HCT116 (cell line): ENCODE measurements around the gene ATP13A5. TPM values are rescaled to one million over a fixed set of nuclear protein-coding genes. Genes with fewer than 3 reads are reported as not detected.

Experiments used
- ATAC-seq: fragments of 200-7000 bp; cut with Tn5 transposase; 2 replicates; pipeline ENCODE4 v1.9.1; 2020; ENCODE audit warnings: mild to moderate bottlenecking, moderate library complexity
- BruUV-seq: library from RNA; stranded (reverse); fragments of 400-500 nt; replicated peaks from 2 replicates; lab custom pipeline; 2021; lab: Mats Ljungman, UMichigan
- CTCF ChIA-PET: fragments of 300-600 bp; sonication (Branson Sonifier 250); formaldehyde crosslinking; loops from one replicate; lab custom pipeline; 2021; ENCODE audit warnings: antibody characterized with exemption; lab: Charles Lee
- POLR2A ChIA-PET: fragments of 300-600, 350-600 bp; sonication (Branson Sonifier 250); formaldehyde crosslinking; loops from one replicate; lab custom pipeline; 2021; ENCODE audit warnings: antibody characterized with exemption; lab: Charles Lee
- RAD21 ChIA-PET, 2 experiments: fragments of 300-600 bp; sonication (Branson Sonifier 250); formaldehyde crosslinking; loops; one replicate each; lab custom pipeline; 2023; ENCODE audit warnings: low total read pairs in 2 of 2; ENCODE audit not compliant: uncharacterized antibody in 2 of 2, unreplicated experiment in 2 of 2, low non-redundant PET in 1 of 2; lab: Charles Lee
- DNase-seq: peaks from one replicate; pipeline ENCODE4 v3.0.0-alpha.2; 2010; ENCODE audit warnings: low read depth, low spot score
- H2AFZ ChIP-seq: fragments of 200-600 bp; shearing (Covaris generic), sonication (generic); 2 replicates; pipeline ENCODE4 v1.6.1; 2017; ENCODE audit warnings: low read depth, mixed run types, mixed read lengths, antibody characterized with exemption, low read length; ENCODE audit not compliant: poor library complexity, severe bottlenecking
- H3K27ac ChIP-seq: 2 replicates; pipeline ENCODE4 v1.5.1; 2012; ENCODE audit warnings: low read depth, low read length
- H3K27me3 ChIP-seq: fragments of 200-600 bp; sonication (generic); 2 replicates; pipeline ENCODE4 v1.6.1; 2016; ENCODE audit warnings: mixed run types, low read length, mixed read lengths; ENCODE audit not compliant: insufficient read depth
- H3K36me3 ChIP-seq, 2 experiments: fragments of 200-500 bp in 1 of 2; fragments of 200-600 bp in 1 of 2; sonication (Bioruptor generic) in 1 of 2; sonication (generic) in 1 of 2; 2 replicates each; pipeline versions ENCODE4 v1.5.1 to v1.6.1; 2014 to 2016; ENCODE audit warnings: low read length in 2 of 2, inconsistent platforms in 1 of 2, mixed read lengths in 1 of 2, mixed run types in 1 of 2; ENCODE audit not compliant: insufficient read depth in 2 of 2, control insufficient read depth in 1 of 2
- H3K4me1 ChIP-seq, 2 experiments: fragments of 200-600 bp in 1 of 2; sonication (generic) in 1 of 2; 2 replicates each; pipeline versions ENCODE4 v1.5.1 to v1.6.1; 2012 to 2017; ENCODE audit warnings: low read length in 2 of 2, inconsistent platforms in 1 of 2, mild to moderate bottlenecking in 1 of 2, mixed read lengths in 1 of 2, mixed run types in 1 of 2, moderate library complexity in 1 of 2; ENCODE audit not compliant: insufficient read depth in 2 of 2, control insufficient read depth in 1 of 2
- H3K4me2 ChIP-seq: fragments of 200-600 bp; sonication (generic); 2 replicates; pipeline ENCODE4 v1.6.1; 2017; ENCODE audit warnings: mixed run types, low read length, mixed read lengths
- H3K4me3 ChIP-seq, 2 experiments: fragments of 200-600 bp in 1 of 2; sonication (generic) in 1 of 2; replicated peaks in 1 of 2; 2 replicates each; pipeline ENCODE4 v1.5.1; 2011 to 2016; ENCODE audit warnings: low read length in 2 of 2, control low read depth in 1 of 2, low read depth in 1 of 2, mild to moderate bottlenecking in 1 of 2, mixed read lengths in 1 of 2, mixed run types in 1 of 2
- H3K79me2 ChIP-seq: fragments of 200-600 bp; sonication (generic); 2 replicates; pipeline ENCODE4 v1.6.1; 2017; ENCODE audit warnings: mild to moderate bottlenecking, mixed run types, low read length, moderate library complexity, mixed read lengths; ENCODE audit not compliant: insufficient read depth
- H3K9ac ChIP-seq: fragments of 200-600 bp; sonication (generic); 2 replicates; pipeline ENCODE4 v1.6.1; 2016; ENCODE audit warnings: low read length, mixed read lengths
- H3K9me2 ChIP-seq: fragments of 200-600 bp; sonication (generic), shearing (Covaris generic); 2 replicates; pipeline ENCODE4 v1.6.1; 2017; ENCODE audit warnings: mixed run types, mild to moderate bottlenecking, moderate library complexity; ENCODE audit not compliant: insufficient read depth
- H3K9me3 ChIP-seq, 2 experiments: fragments of 200-500 bp in 1 of 2; fragments of 200-600 bp in 1 of 2; sonication (Bioruptor generic) in 1 of 2; sonication (generic) in 1 of 2; 2 replicates each; pipeline ENCODE4 v1.6.1; 2014 to 2017; ENCODE audit warnings: low read length in 2 of 2, mixed read lengths in 2 of 2, inconsistent platforms in 1 of 2, low read depth in 1 of 2, mild to moderate bottlenecking in 1 of 2, mixed run types in 1 of 2, moderate library complexity in 1 of 2; ENCODE audit not compliant: control insufficient read depth in 1 of 2, insufficient read depth in 1 of 2
- H4K20me1 ChIP-seq: fragments of 200-600 bp; sonication (generic), shearing (Covaris generic); 2 replicates; pipeline ENCODE4 v1.6.1; 2017; ENCODE audit warnings: mixed run types, mild to moderate bottlenecking, moderate library complexity; ENCODE audit not compliant: insufficient read depth
- CBX3 ChIP-seq: IDR thresholded peaks from 2 replicates; pipeline ENCODE4 v1.6.1; 2012; ENCODE audit warnings: low read depth
- CEBPB ChIP-seq: IDR thresholded peaks from 2 replicates; pipeline ENCODE4 v1.6.1; 2012; ENCODE audit warnings: low read depth
- EGR1 ChIP-seq: IDR thresholded peaks from 2 replicates; pipeline ENCODE4 v1.6.1; 2012; ENCODE audit warnings: low read depth
- EZH2 ChIP-seq: fragments of 200-600 bp; sonication (generic); IDR thresholded peaks from 2 replicates; pipeline ENCODE4 v1.6.1; 2017; ENCODE audit warnings: antibody characterized with exemption, mixed run types
- EZH2phosphoT487 ChIP-seq: fragments of 200-600 bp; IDR thresholded peaks from 2 replicates; pipeline ENCODE4 v1.6.1; 2018; ENCODE audit warnings: antibody characterized with exemption, borderline replicate concordance
- POLR2AphosphoS5 ChIP-seq: IDR thresholded peaks from 2 replicates; pipeline ENCODE4 v1.6.1; 2011; ENCODE audit warnings: mild to moderate bottlenecking, low read depth, low read length, moderate library complexity
- RAD21 ChIP-seq: IDR thresholded peaks from 2 replicates; pipeline ENCODE4 v1.6.1; 2012; ENCODE audit warnings: low read depth, mild to moderate bottlenecking
- TCF7L2 ChIP-seq: IDR thresholded peaks from 2 replicates; pipeline ENCODE4 v1.7.0; 2011; ENCODE audit warnings: borderline replicate concordance, inconsistent platforms; ENCODE audit not compliant: insufficient read depth, insufficient read length; ENCODE audit errors: extremely low read depth
- YY1 ChIP-seq: IDR thresholded peaks from 2 replicates; pipeline ENCODE4 v1.6.1; 2011; ENCODE audit warnings: low read length, low read depth, moderate library complexity, mild to moderate bottlenecking; ENCODE audit not compliant: insufficient replicate concordance; ENCODE audit errors: extremely low read depth
- ZFX ChIP-seq: fragments of 450-650 bp; IDR thresholded peaks from 2 replicates; pipeline ENCODE4 v1.6.1; 2017
- intact Hi-C: fragments of 100-400 bp; cut with micrococcal nuclease; formaldehyde crosslinking; loops from 2 replicates; pipeline ENCODE4 v1.10.0; 2022
- total RNA-seq: library from RNA; stranded (reverse); gene quantifications from one replicate; pipeline ENCODE4 v1.2.1, GENCODE V29; 2021; ENCODE audit not compliant: unreplicated experiment
- TF ChIP-seq, protein P1 (sequence below), 3 experiments: fragments of 200-600 bp in 1 of 3; sonication (generic) in 1 of 3; IDR thresholded peaks in 2 of 3; conservative IDR thresholded peaks in 1 of 3; 2 replicates each; pipeline ENCODE4 v1.5.1; 2012 to 2017; ENCODE audit warnings: low read depth in 2 of 3, low read length in 2 of 3, antibody characterized with exemption in 1 of 3, borderline replicate concordance in 1 of 3, control low read depth in 1 of 3, mild to moderate bottlenecking in 1 of 3, mixed read lengths in 1 of 3, mixed run types in 1 of 3, moderate library complexity in 1 of 3; ENCODE audit not compliant: insufficient read depth in 1 of 3
- TF ChIP-seq, protein P2 (sequence below): IDR thresholded peaks from 2 replicates; pipeline ENCODE4 v1.6.1; 2012; ENCODE audit warnings: low read depth
- TF ChIP-seq, protein P3 (sequence below): IDR thresholded peaks from 2 replicates; pipeline ENCODE4 v1.6.1; 2011; ENCODE audit warnings: mild to moderate bottlenecking, low read length, moderate library complexity; ENCODE audit not compliant: insufficient replicate concordance; ENCODE audit errors: extremely low read depth

The ATP13A5 gene
- total RNA-seq, 1 experiment from 2014 or later: not detected

DNA sequence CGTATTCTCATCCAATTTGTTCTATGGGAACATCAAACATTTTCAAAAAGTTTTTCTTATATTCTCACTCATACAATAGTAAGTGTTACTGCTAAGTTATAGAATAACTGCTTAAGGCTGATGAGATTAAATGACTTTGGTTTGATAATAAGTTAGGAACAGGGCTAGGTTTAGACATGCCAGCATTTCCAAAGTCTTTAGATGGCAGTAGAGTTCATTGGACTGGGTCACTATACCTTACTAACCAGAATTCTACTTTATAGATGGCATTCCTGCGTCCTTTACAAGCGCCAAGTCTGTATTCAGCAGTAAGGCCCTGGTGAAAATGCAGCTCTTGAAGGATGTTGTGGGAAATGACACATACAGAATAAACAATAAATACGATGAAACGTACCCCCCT, 115.8 kb downstream of the ATP13A5 start:
- H3K4me3 ChIP-seq: no peak overlapping the region
- no peaks in the 10 kb centered on the region for H3K27me3 ChIP-seq
- H3K9me3 ChIP-seq: no peaks in the 10 kb centered on the region
- H3K36me3 ChIP-seq: no peaks in the 10 kb centered on the region
- intact Hi-C loops: no loop called here
- no TSS peak for BruUV-seq
- H3K9ac ChIP-seq: no peak overlapping the region
- peak; percentile 21; the same call in 1 of the 2 replicates for TF ChIP-seq RAD21
- TF ChIP-seq, protein P1, sequence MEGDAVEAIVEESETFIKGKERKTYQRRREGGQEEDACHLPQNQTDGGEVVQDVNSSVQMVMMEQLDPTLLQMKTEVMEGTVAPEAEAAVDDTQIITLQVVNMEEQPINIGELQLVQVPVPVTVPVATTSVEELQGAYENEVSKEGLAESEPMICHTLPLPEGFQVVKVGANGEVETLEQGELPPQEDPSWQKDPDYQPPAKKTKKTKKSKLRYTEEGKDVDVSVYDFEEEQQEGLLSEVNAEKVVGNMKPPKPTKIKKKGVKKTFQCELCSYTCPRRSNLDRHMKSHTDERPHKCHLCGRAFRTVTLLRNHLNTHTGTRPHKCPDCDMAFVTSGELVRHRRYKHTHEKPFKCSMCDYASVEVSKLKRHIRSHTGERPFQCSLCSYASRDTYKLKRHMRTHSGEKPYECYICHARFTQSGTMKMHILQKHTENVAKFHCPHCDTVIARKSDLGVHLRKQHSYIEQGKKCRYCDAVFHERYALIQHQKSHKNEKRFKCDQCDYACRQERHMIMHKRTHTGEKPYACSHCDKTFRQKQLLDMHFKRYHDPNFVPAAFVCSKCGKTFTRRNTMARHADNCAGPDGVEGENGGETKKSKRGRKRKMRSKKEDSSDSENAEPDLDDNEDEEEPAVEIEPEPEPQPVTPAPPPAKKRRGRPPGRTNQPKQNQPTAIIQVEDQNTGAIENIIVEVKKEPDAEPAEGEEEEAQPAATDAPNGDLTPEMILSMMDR (IDR thresholded peaks at IDR 0.05 in 2 of 3, conservative IDR thresholded peaks at IDR 0.05 in 1 of 3; ENCODE audit: borderline replicate concordance in 1 of 3, insufficient read depth in 1 of 3, low read depth in 2 of 3, low read length in 2 of 3): no peak
- H3K4me2 ChIP-seq: no peak overlapping the region
- no peaks in the 10 kb centered on the region for H3K4me1 ChIP-seq
- ChIA-PET POLR2A (no interaction called here), CTCF (no interaction called here), RAD21 (no interaction called here)
- H3K27ac ChIP-seq: no peak overlapping the region
- no peaks in the 10 kb centered on the region for H3K9me2 ChIP-seq
- DNase-seq (no peak), ATAC-seq (no peak)
- no peak overlapping the region for H2AFZ ChIP-seq
- H3K79me2 ChIP-seq: no peaks in the 10 kb centered on the region
- no peaks in the 10 kb centered on the region for H4K20me1 ChIP-seq

DNA sequence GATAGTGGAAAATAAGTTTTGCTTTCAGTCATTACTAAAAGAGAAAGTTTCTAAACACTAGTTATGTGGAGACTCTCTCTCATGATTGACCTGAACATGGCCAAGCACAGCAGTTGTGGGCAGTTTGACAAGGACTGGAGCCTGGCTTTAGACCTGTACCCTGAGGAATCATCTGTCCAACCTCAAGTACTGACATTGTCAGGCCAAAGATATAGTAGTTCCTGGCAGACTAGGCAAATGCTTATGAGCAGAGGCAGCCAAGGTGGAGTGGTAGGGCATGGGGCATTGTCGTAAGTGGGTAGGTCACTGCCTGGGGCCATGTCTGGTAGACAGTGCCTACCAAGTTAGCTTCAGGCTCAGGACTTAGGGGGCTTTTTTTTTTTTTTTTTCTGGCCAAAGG, 116.6 kb downstream of the ATP13A5 start:
- DNase-seq (no peak), ATAC-seq (no peak)
- H2AFZ ChIP-seq: no peak overlapping the region
- H3K9ac ChIP-seq: no peak overlapping the region
- H3K27me3 ChIP-seq: no peaks in the 10 kb centered on the region
- no peaks in the 10 kb centered on the region for H3K9me3 ChIP-seq
- no peaks in the 10 kb centered on the region for H3K9me2 ChIP-seq
- intact Hi-C loops: no loop called here
- POLR2A ChIA-PET: no interaction called here
- CTCF ChIA-PET: no interaction called here
- H3K36me3 ChIP-seq: no peaks in the 10 kb centered on the region
- no peaks in the 10 kb centered on the region for H3K79me2 ChIP-seq
- no peak overlapping the region for H3K27ac ChIP-seq
- no peaks in the 10 kb centered on the region for H4K20me1 ChIP-seq
- H3K4me2 ChIP-seq: no peak overlapping the region
- no TSS peak for BruUV-seq
- RAD21 ChIA-PET: no interaction called here
- no peak overlapping the region for H3K4me3 ChIP-seq
- H3K4me1 ChIP-seq: no peaks in the 10 kb centered on the region
- TF ChIP-seq CBX3 (no peak), EZH2 (no peak), POLR2AphosphoS5 (no peak), EGR1 (no peak), EZH2phosphoT487 (no peak), YY1 (no peak), TCF7L2 (no peak), CEBPB (no peak), ZFX (no peak)
- TF ChIP-seq, protein P2, sequence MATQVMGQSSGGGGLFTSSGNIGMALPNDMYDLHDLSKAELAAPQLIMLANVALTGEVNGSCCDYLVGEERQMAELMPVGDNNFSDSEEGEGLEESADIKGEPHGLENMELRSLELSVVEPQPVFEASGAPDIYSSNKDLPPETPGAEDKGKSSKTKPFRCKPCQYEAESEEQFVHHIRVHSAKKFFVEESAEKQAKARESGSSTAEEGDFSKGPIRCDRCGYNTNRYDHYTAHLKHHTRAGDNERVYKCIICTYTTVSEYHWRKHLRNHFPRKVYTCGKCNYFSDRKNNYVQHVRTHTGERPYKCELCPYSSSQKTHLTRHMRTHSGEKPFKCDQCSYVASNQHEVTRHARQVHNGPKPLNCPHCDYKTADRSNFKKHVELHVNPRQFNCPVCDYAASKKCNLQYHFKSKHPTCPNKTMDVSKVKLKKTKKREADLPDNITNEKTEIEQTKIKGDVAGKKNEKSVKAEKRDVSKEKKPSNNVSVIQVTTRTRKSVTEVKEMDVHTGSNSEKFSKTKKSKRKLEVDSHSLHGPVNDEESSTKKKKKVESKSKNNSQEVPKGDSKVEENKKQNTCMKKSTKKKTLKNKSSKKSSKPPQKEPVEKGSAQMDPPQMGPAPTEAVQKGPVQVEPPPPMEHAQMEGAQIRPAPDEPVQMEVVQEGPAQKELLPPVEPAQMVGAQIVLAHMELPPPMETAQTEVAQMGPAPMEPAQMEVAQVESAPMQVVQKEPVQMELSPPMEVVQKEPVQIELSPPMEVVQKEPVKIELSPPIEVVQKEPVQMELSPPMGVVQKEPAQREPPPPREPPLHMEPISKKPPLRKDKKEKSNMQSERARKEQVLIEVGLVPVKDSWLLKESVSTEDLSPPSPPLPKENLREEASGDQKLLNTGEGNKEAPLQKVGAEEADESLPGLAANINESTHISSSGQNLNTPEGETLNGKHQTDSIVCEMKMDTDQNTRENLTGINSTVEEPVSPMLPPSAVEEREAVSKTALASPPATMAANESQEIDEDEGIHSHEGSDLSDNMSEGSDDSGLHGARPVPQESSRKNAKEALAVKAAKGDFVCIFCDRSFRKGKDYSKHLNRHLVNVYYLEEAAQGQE: no peak
- TF ChIP-seq, protein P3, sequence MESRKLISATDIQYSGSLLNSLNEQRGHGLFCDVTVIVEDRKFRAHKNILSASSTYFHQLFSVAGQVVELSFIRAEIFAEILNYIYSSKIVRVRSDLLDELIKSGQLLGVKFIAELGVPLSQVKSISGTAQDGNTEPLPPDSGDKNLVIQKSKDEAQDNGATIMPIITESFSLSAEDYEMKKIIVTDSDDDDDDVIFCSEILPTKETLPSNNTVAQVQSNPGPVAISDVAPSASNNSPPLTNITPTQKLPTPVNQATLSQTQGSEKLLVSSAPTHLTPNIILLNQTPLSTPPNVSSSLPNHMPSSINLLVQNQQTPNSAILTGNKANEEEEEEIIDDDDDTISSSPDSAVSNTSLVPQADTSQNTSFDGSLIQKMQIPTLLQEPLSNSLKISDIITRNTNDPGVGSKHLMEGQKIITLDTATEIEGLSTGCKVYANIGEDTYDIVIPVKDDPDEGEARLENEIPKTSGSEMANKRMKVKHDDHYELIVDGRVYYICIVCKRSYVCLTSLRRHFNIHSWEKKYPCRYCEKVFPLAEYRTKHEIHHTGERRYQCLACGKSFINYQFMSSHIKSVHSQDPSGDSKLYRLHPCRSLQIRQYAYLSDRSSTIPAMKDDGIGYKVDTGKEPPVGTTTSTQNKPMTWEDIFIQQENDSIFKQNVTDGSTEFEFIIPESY: no peak
